HG03060 (cell line): ENCODE data around the gene TCEANC2.
A peak's percentile ranks its signal among the peaks of the same experiment; 100 is the strongest.
"Not testable (repeated sequence)": the region's sequence is repeated elsewhere in the genome, so short reads cannot be mapped to it uniquely, and the experiment has no call there.

Source experiments
- ATAC-seq: cut with Tn5 transposase; IDR thresholded peaks from one replicate; pipeline ENCODE4 v1.9.1; 2021; ENCODE audit warnings: low read depth, moderate number of reproducible peaks; ENCODE audit not compliant: unreplicated experiment

TCEANC2 gene

GRCh38 chr1:54052934-54053744 is at the start of gene TCEANC2, which contains the start of gene TMEM59:
Gene TCEANC2 (plus strand): TSS chr1:54053608. CDS start chr1:54054423, 815 bp downstream.
Gene TMEM59 (minus strand): TSS chr1:54053204. CDS start chr1:54053188, 16 bp downstream.
- peak; percentile 89 for ATAC-seq

GRCh38 chr1:54003750-54004480 is 49.5 kb upstream of the TCEANC2 start:
- ATAC-seq: not testable (repeated sequence)

- ATAC-seq: no peak
Measured at GRCh38 chr1:54004481-54005049, 48.8 kb upstream of the TCEANC2 start.

- no peak for ATAC-seq
Measured at GRCh38 chr1:54006508-54006907, 46.9 kb upstream of the TCEANC2 start.

GRCh38 chr1:54007613-54008012 is 45.8 kb upstream of the TCEANC2 start:
- no peak for ATAC-seq

- no peak for ATAC-seq
Measured at GRCh38 chr1:54008876-54009275, 44.5 kb upstream of the TCEANC2 start.

GRCh38 chr1:54009406-54009805 is 44.0 kb upstream of the TCEANC2 start:
- no peak for ATAC-seq

GRCh38 chr1:54010415-54011117 is 42.8 kb upstream of the TCEANC2 start:
- ATAC-seq: no peak

- ATAC-seq: no peak
Measured at GRCh38 chr1:54011316-54012007, 41.9 kb upstream of the TCEANC2 start.

- no peak for ATAC-seq
Measured at GRCh38 chr1:54012008-54012325, 41.4 kb upstream of the TCEANC2 start.

- no peak for ATAC-seq
Measured at GRCh38 chr1:54012863-54013262, 40.5 kb upstream of the TCEANC2 start.

GRCh38 chr1:54013393-54014008 is 39.9 kb upstream of the TCEANC2 start:
- no peak for ATAC-seq

- ATAC-seq: no peak
Measured at GRCh38 chr1:54014009-54014629, 39.3 kb upstream of the TCEANC2 start.

GRCh38 chr1:54016343-54017282 is 36.8 kb upstream of the TCEANC2 start:
- ATAC-seq: no peak

- ATAC-seq: no peak
Measured at GRCh38 chr1:54017979-54018378, 35.4 kb upstream of the TCEANC2 start, which contains the start of gene LDLRAD1. Gene LDLRAD1 (minus strand): TSS chr1:54018186. CDS start chr1:54018112, 74 bp downstream.

GRCh38 chr1:54018635-54019034 is 34.8 kb upstream of the TCEANC2 start:
- ATAC-seq: no peak

GRCh38 chr1:54019562-54020176 is 33.7 kb upstream of the TCEANC2 start:
- not testable (repeated sequence) for ATAC-seq

GRCh38 chr1:54024358-54024757 is 29.1 kb upstream of the TCEANC2 start:
- no peak for ATAC-seq
